ENCODE data around the gene CCDC197. TPM values are rescaled to one million over a fixed set of nuclear protein-coding genes. Genes with fewer than 3 reads are reported as not detected.

Gene CCDC197
- total and polyA plus RNA-seq, 7 donors = not detected

- no peak overlapping the region for H3K27ac ChIP-seq
- 82 to 83% methylated on average over 7 of the region's 7 CpGs for WGBS, 2 donors
- H3K4me1 ChIP-seq = peaks cover 0 to 43% (median 34%) of the 10 kb centered on the region in 4 donors
- TF ChIP-seq EP300 (IDR thresholded peaks at IDR 0.05) = no peak
- TF ChIP-seq POLR2A (IDR thresholded peaks at IDR 0.05) = no peak
- TF ChIP-seq CTCF (IDR thresholded peaks at IDR 0.05) = no peak
- no peak for TF ChIP-seq POLR2AphosphoS5 (IDR thresholded peaks at IDR 0.05)
- no peaks in the 10 kb centered on the region for H3K27me3 ChIP-seq
- DNase-seq = no peak
- H3K4me3 ChIP-seq = no peak overlapping the region
- H3K36me3 ChIP-seq = no peaks in the 10 kb centered on the region
- intact Hi-C loops (cut with DNase I) = loop anchor here (5.0 kb wide), 1 partner anchor 237 kb away; no protein-coding TSS in a partner anchor
- H3K9me3 ChIP-seq = no peaks in the 10 kb centered on the region
Measured at GRCh38 chr14:93998871-93999403, 1.8 kb downstream of the CCDC197 start.

GRCh38 chr14:93999573-93999972, 2.5 kb downstream of the CCDC197 start:
- Histone ChIP-seq H3K9me3 (no peaks in the 10 kb centered on the region), H3K4me3 (no peak overlapping the region), H3K36me3 (no peaks in the 10 kb centered on the region), H3K27me3 (no peaks in the 10 kb centered on the region), H3K4me1 (peaks cover 0 to 40% (median 31%) of the 10 kb centered on the region in 4 donors), H3K27ac (no peak overlapping the region)
- intact Hi-C loops (cut with DNase I) = loop anchor here (5.0 kb wide), 1 partner anchor 237 kb away; no protein-coding TSS in a partner anchor
- DNase-seq = no peak
- TF ChIP-seq POLR2A (IDR thresholded peaks at IDR 0.05) = no peak
- TF ChIP-seq EP300 (IDR thresholded peaks at IDR 0.05) = no peak
- no peak for TF ChIP-seq POLR2AphosphoS5 (IDR thresholded peaks at IDR 0.05)
- no peak for TF ChIP-seq CTCF (IDR thresholded peaks at IDR 0.05)
- WGBS, 2 donors = 71 to 75% methylated on average over 8 of the region's 8 CpGs

- TF ChIP-seq POLR2AphosphoS5 (IDR thresholded peaks at IDR 0.05) = no peak
- no peak for TF ChIP-seq CTCF (IDR thresholded peaks at IDR 0.05)
- TF ChIP-seq EP300 (IDR thresholded peaks at IDR 0.05) = no peak
- TF ChIP-seq POLR2A (IDR thresholded peaks at IDR 0.05) = no peak
- H3K4me1 ChIP-seq = peaks cover 0 to 33% (median 24%) of the 10 kb centered on the region in 4 donors
- 81 to 88% methylated on average over 6 of the region's 6 CpGs for WGBS, 2 donors
- no peak for DNase-seq
- no peaks in the 10 kb centered on the region for H3K36me3 ChIP-seq
- no peak overlapping the region for H3K27ac ChIP-seq
- no peaks in the 10 kb centered on the region for H3K27me3 ChIP-seq
- no peak overlapping the region for H3K4me3 ChIP-seq
- no peaks in the 10 kb centered on the region for H3K9me3 ChIP-seq
- intact Hi-C loops (cut with DNase I) = no loop called here
Measured at GRCh38 chr14:94000267-94000666, 3.2 kb downstream of the CCDC197 start.

GRCh38 chr14:94001016-94001415, 3.9 kb downstream of the CCDC197 start:
- H3K36me3 ChIP-seq = no peaks in the 10 kb centered on the region
- TF ChIP-seq EP300 (IDR thresholded peaks at IDR 0.05) (no peak), POLR2A (IDR thresholded peaks at IDR 0.05) (no peak), CTCF (IDR thresholded peaks at IDR 0.05) (no peak), POLR2AphosphoS5 (IDR thresholded peaks at IDR 0.05) (peak in 1 of 4 donors; percentile 23)
- H3K27me3 ChIP-seq = no peaks in the 10 kb centered on the region
- no peak overlapping the region for H3K4me3 ChIP-seq
- intact Hi-C loops (cut with DNase I) = loop anchor here (1.0 kb wide), 1 partner anchor 62 kb away; no protein-coding TSS in a partner anchor
- H3K4me1 ChIP-seq = peaks cover 0 to 25% (median 16%) of the 10 kb centered on the region in 4 donors
- peak; percentile 74 for DNase-seq
- 73 to 76% methylated on average over 13 of the region's 13 CpGs for WGBS, 2 donors
- no peaks in the 10 kb centered on the region for H3K9me3 ChIP-seq
- peak overlapping the region in 2 of 4 donors; percentile 1 to 67 for H3K27ac ChIP-seq

All from sigmoid colon (tissue), 7 donors.